HG03342 (cell line): ENCODE measurements around the gene USP11.
"Not testable (repeated sequence)": the region's sequence is repeated elsewhere in the genome, so short reads cannot be mapped to it uniquely, and the experiment has no call there.

Source experiments
- ATAC-seq: cut with Tn5 transposase; IDR thresholded peaks from one replicate; pipeline ENCODE4 v1.9.1; 2021; ENCODE audit warnings: mild to moderate bottlenecking, moderate library complexity; ENCODE audit not compliant: unreplicated experiment

The USP11 gene

DNA sequence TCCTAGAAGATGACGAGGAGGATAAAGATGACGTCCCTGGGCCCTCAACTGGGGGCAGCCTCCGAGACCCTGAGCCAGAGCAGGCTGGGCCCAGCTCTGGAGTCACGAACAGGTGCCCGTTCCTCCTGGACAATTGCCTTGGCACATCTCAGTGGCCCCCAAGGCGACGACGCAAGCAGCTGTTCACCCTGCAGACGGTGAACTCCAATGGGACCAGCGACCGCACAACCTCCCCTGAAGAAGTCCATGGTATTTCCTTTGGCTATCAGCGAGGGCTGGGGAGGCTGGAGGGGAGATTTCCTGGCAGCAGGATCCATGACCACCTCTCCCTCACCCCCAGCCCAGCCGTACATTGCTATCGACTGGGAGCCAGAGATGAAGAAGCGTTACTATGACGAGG lies 11.9 kb downstream of the USP11 start:
- no peak for ATAC-seq

DNA sequence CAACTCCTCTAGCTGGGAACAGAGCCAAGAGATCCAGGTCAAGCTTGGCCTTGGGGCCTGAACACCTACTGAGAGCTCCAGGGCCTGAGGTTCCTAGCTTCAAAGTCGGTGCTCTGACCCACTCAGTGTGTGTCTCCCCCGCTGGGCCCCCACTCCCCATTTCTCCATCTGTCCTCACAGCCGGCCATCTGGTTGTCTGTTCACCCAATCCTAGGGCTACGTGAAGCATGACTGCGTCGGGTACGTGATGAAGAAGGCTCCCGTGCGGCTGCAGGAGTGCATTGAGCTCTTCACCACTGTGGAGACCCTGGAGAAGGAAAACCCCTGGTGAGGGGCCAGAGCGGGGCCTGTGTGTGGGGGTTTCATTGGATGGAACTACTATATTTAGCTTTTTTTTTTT lies 12.3 kb downstream of the USP11 start:
- ATAC-seq, result no peak

DNA sequence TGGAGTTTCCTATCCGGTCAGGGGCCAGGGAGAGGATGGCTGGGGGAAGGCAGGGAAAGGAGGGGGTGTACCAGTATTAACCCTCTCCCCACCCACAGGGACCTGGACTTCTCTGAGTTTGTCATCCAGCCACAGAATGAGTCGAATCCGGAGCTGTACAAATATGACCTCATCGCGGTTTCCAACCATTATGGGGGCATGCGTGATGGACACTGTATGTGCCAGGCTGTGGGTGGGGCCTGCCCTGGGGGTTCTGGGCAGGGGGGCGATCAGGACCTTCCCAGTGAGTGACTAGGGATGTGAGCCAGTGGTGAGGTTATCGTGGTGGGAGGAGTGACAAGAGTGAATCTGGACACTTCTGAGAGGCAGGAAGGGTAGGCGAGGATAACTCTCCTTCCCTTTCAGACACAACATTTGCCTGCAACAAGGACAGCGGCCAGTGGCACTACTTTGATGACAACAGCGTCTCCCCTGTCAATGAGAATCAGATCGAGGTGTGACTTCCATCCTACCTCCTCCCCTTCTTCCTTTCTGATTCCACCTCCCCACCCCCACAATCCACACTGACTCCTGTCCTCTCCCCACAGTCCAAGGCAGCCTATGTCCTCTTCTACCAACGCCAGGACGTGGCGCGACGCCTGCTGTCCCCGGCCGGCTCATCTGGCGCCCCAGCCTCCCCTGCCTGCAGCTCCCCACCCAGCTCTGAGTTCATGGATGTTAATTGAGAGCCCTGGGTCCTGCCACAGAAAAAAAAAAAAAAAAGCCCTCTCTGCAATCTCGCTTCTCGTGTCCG lies 14.6 kb downstream of the USP11 start:
- ATAC-seq, result no peak

DNA sequence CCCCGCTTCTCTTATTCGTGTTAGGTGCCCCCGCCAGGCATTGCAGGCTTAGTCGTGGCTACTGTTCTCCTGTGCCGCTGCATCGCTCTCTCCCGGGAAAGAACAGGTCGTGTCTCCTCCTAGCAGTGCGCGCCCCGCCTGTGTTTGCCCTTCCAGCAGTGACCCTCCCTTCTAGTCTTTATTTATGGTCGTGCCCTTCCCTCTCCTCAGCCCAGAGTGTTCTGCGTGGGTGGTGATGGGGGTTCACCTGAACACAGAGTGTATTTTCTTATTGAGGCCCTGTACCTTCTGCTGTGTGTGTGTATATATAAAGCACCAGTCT lies 15.2 kb downstream of the USP11 start:
- ATAC-seq, result no peak

DNA sequence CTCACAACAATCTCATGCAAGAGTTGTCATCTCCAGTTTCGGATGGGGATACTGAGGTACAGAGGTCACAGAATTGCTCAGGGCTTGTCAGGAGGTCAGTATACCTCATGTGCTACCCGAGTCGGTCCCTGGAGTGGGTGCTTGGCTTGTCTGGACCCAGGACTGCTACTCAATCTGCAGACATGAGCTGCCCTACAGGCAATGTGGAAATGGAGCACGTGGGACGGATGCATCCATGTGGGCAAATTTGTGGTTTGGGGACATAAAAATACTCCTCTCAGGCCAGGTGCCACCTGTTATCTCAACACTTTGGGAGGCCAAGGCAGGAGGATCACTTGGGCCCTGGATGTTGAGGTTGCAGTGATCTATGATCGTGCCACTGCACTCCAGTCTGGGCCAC lies 15.8 kb downstream of the USP11 start:
- ATAC-seq, result no peak

DNA sequence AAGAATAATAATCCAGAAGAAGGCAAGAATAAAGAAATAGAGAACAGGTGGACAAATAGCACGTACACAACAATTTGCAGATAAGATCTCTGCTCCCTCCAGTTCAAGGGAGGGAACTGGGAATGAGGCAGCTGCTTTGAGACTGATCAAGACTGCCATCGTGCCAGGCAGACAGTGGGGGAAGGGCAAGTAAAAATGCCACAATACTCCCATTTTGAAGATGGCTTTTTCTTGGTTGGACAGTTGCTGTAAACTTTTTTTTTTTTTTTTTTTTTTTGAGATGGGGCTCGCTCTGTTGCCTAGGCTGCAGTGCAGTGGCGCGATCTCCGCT lies 17.2 kb downstream of the USP11 start:
- no peak for ATAC-seq

DNA sequence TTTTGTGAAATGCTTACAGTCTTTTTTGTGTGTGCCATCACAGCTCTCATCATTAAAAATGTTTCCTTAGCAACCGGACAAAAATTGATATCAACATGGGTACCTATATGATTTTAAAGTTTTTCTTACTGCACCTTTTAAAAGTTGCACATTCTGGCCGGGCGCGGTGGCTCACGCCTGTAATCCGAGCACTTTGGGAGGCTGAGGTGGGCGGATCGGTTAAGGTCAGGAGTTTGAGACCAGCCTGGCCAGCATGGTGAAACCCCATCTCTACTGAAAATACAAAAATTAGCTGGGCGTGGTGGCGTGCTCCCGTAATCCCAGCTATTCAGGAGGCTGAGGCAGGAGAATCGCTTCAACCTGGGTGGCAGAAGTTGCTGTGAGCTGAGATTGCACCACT lies 24.8 kb downstream of the USP11 start:
- ATAC-seq, result not testable (repeated sequence)

DNA sequence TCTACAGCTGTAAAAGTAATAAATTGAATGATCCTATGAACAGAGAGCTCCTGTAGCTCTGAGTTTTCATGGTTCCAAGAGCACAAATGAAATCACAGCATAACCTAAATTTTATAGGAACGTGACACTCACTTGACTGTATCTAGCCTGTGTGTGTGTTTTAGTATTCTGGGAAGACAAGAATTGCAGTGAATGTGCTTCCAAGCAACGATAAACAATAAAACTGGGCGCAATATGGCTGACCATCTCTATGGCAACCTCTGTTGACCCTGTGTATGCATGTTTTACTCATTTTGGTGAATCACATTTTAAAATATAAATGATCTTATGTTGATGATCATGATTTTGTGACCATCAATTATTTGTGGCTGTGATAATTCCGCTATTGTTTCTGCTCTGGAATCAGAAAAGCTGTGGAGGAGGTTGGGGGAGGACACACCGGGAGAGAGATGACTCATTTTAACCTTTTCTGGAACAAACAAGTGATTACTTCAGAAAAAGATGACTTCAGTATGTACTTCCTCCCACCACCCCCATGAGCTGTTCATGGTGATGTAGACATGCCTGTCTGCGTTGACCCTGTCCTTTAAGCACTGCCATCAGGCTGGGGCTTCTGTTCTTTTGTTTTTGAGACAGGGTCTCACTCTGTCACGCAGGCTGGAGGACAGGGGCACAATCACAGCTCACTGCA lies 31.8 kb downstream of the USP11 start:
- no peak for ATAC-seq

DNA sequence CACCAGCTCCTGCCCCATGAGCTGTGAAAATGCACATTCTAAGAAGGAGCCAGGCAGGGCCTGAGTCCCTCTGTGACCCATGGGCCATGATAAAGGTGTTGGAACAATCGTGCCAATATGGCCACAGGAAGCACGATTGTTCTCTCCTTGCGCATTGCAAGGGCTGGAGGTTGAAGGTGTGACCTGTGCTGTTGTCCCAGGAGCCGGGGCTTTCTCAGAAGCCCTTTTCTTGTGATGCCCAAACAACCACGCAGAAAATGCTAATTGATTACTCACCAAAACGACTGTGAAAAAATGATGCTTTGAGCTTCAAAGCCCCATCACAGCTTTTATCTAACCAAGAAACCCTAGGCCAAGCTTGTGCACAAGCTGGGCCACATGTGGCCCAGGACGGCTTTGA lies 33.8 kb downstream of the USP11 start:
- no peak for ATAC-seq

DNA sequence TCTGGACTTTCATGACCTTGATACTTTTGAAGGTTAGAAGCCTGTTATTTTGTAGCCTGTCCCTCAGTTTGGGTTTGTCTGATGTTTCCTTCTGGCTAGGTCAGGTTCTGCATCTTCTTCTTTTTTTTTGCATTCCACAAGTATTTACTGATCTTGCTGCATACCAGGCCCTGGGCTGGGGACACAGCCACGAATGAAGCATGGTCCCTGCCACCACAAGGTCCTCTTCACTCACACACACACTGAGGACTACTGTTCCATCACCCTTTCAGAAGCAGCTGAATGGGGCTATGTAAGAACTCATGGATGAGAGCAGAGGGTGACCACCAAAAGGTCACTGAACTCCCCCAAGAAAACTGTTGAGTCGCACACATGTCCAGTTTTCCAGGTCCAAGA lies 39.2 kb downstream of the USP11 start:
- ATAC-seq, result no peak

DNA sequence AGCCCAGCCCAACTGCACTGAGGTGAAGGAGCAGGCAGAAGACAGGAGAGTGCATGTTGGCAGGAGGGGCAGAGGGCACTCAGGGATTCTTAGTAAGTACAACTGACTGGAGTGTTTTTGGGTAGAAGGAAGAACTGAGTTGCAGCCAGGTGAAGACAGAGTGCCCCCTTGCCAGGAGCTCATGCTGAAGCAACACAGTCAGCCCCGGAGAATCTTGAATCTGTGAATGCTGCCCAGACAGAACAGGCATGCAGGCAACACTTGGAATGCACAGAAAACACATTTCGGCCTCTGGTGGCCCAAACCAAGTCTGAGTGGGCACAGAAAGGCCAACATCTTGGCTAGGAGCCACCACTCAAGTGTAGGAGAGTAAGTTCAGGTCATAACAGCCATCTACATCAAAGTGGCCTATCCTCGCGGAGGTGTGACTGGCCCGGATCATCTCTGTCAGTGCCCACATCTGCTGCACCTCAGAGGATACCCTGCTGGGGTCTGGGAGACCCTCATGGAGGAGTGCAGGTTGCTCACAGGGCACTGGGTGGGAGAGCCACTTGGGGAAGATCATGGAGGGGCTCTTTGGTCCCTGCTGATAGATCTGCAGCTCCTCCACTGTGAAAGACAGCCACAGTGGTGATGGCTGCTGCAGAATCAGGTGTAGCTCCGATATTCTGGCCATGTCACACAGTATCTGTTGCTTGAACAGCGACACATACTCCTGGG lies 40.4 kb downstream of the USP11 start:
- ATAC-seq, result no peak

DNA sequence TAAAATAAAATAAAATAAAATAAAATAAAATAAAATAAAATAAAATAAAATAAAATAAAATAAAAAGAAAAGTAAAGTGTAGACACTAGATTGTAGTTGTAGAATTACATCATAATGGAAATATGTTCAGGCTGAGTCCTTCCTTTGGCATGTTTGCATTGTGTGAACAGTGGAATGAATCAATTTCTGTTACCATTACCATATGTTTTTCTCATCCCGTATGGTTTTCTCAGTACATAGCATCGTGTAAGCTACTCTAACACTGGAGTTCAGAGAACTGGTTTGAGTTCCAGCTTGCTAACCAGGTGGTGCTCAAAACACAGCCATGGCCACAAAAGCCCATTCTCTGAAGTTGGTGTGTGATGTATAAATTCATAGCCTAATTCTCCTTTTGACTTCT lies 45.9 kb downstream of the USP11 start:
- ATAC-seq, result no peak

DNA sequence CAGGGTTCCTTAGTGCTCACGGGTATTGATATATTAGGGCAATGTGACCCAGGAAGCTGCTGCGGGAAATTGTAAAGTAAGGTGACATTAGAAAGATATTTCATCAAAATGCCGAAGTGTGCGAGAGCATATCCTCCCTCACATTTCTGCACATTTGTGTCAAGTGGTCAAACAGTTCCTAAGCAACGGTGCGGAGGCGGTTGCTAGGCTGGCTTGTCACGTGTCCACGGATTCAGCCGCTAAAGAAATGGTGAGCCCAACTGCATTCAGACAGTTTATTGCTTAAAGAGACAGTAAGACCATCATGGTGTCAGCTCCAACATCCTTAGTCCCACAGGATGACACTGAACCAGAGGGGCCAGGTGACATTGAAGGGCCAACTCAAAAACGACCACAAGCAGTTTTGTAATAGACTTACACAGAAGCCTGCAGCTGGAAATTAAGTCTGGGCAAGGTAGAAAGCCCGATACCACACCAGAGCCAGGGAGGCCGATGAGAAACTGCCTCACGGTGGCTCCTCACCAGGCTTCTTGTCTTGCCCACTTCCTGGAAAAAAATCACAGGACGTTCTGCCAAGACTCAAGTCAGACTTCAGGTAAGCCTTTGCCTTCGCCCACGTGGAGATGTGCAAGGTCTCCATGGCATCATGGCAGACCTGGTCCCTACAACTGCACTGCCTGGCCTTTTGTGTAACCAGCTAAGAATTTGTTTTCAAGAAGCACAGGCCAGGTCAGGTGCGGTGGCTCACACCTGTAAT lies 50.4 kb downstream of the USP11 start:
- ATAC-seq, result no peak

DNA sequence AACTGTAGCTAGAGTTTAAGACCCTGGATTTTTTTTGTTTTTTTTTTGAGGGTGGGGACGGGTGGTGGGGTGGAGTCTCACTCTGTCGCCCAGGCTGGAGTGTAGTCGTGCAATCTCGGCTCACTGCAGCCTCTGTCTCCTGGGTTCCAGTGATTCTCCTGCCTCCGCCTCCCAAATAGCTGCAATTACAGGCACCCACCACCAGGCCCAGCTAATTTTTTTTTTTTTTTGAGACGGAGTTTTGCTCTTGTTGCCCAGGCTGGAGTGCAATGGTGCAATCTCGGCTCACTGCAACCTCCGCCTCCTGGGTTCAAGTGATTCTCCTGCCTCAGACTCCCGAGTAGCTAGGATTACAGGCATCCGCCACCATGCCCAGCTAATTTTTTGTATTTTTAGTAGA lies 51.8 kb downstream of the USP11 start:
- not testable (repeated sequence) for ATAC-seq

DNA sequence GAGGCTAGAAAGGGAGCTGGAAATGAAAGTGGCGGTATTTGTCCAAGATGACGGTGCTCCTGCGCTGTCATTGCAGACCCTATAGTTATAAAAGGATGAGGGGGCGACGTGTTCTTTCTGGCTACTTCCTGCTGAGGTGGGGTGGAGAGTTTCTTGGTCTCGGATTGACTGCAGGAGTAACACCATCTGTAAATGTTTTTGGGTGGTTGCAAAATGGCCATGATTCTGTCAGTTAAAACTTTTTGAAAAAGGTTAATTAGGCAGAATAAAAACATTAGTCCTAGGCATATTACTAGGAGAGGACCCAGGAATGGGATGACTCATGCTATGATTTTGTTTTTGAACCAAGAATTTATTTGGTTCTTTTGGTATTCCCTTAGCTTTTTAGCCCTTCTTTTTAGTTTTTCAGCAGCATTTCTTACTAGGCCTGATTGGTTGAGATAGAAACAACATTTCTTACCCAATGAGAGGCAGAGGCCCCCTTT lies 53.1 kb downstream of the USP11 start:
- no peak for ATAC-seq

DNA sequence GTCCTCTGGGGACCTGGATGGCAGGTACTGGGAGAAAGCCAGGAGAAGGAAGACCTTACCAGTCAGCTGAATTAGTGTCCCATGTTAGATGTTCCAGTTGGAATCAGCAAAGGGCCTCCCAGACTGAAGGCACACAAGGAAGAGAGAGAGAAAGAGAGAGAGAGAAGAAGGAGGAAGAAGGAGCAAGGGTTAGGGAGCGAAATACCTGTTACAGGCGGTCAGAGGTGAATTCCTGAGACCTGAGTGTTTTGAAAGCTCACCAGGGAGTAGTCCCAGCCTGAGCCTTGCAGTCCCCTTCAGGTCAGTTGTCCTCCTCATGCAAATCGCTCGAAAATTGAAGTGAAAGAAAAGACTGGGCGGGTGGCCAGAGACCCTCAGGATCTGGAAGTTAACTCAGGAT lies 60.3 kb downstream of the USP11 start:
- ATAC-seq, result no peak

DNA sequence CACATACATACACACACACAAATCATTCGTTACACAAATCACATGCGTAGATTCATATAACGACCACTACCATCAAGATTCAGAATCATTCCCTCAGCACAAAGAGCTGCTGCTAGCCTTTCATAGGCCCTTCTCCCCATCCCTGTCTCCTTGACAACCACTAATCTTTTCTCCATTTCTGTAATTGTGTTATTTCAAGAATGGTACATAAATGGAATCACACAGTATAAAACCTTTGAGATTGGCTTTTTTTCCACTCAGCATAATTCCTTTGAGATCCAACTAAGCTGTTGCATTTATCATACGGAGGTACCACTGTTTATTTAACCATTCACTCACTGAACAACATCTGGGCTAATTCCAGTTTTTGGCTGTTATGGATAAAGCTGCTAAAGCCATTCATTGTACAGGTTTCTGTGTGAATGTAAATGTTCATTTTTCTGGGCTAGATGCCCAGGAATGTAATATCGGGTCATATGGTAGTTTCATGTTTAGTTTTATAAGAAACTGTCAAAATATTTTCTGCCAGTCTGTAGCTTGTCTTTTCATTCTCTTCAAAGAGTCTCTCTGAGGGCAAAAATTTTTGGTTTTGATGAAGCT lies 64.1 kb downstream of the USP11 start:
- no peak for ATAC-seq

DNA sequence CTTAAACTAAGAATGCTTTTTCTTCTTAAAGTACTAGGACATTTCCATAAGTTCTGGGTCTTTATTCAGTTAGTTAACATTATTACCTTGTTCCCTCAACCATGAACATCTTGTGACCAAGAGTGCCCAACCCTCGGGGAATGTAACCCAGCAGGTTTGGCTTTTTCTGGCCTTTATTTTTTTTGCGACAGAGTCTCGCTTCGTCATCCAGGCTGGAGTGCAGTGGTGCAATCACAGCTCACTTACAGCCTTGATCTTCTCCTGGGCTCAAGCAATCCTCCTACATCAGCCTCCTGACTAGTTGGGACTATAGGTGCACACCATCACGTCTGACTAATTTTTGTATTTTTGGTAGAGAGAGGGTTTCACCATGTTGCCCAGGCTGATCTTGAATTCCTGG lies 65.1 kb downstream of the USP11 start:
- no peak for ATAC-seq
